GM18907 (cell line): Measurements from ENCODE around the gene SGF29.
"Not testable (repeated sequence)": the region's sequence is repeated elsewhere in the genome, so short reads cannot be mapped to it uniquely, and the experiment has no call there.

Source experiments
- ATAC-seq: cut with Tn5 transposase; IDR thresholded peaks from one replicate; pipeline ENCODE4 v1.9.1; 2021; ENCODE audit warnings: mild to moderate bottlenecking, moderate library complexity; ENCODE audit not compliant: unreplicated experiment

SGF29 gene

GRCh38 chr16:28563218-28563617 is 9.5 kb downstream of the SGF29 start:
- ATAC-seq, result no peak

GRCh38 chr16:28566233-28566925 is 12.7 kb downstream of the SGF29 start:
- not testable (repeated sequence) for ATAC-seq

- ATAC-seq, result no peak
Observed at GRCh38 chr16:28567292-28567691, 13.6 kb downstream of the SGF29 start.

- ATAC-seq, result no peak
Observed at GRCh38 chr16:28569021-28569420, 15.3 kb downstream of the SGF29 start.

GRCh38 chr16:28569968-28570752 is 16.4 kb downstream of the SGF29 start:
- ATAC-seq, result no peak

- no peak for ATAC-seq
Observed at GRCh38 chr16:28572696-28573510, 19.2 kb downstream of the SGF29 start.

GRCh38 chr16:28573738-28574718 is 20.3 kb downstream of the SGF29 start:
- no peak for ATAC-seq

- ATAC-seq, result no peak
Observed at GRCh38 chr16:28574925-28575324, 21.2 kb downstream of the SGF29 start.

GRCh38 chr16:28575446-28576109 is 21.9 kb downstream of the SGF29 start:
- ATAC-seq, result no peak

GRCh38 chr16:28580726-28581315 is 27.1 kb downstream of the SGF29 start:
- ATAC-seq, result no peak

GRCh38 chr16:28585674-28586073 is 32.0 kb downstream of the SGF29 start:
- no peak for ATAC-seq

GRCh38 chr16:28586466-28586865 is 32.7 kb downstream of the SGF29 start:
- ATAC-seq, result no peak

GRCh38 chr16:28587386-28587785 is 33.7 kb downstream of the SGF29 start:
- no peak for ATAC-seq

- ATAC-seq, result no peak
Observed at GRCh38 chr16:28589069-28589468, 35.3 kb downstream of the SGF29 start.

- no peak for ATAC-seq
Observed at GRCh38 chr16:28589930-28590329, 36.2 kb downstream of the SGF29 start.

GRCh38 chr16:28590384-28591340 is 36.9 kb downstream of the SGF29 start:
- ATAC-seq, result no peak

GRCh38 chr16:28591355-28591754 is 37.6 kb downstream of the SGF29 start:
- no peak for ATAC-seq

GRCh38 chr16:28592511-28592910 is 38.8 kb downstream of the SGF29 start:
- ATAC-seq, result no peak
